PC-9 (cell line): Measurements from ENCODE around the gene ROBO2. TPM values are rescaled to one million over a fixed set of nuclear protein-coding genes. Genes with fewer than 3 reads are reported as not detected.

Source experiments
- BruUV-seq: library from RNA; stranded (reverse); fragments of 400-500 nt; replicated peaks from 2 replicates; lab custom pipeline; 2021; lab: Mats Ljungman, UMichigan
- CTCF ChIA-PET: fragments of 300-600 bp; sonication (Branson Sonifier 250); formaldehyde crosslinking; loops from one replicate; lab custom pipeline; 2022; ENCODE audit warnings: antibody characterized with exemption; lab: Charles Lee
- POLR2A ChIA-PET: fragments of 300-600 bp; sonication (Branson Sonifier 250); formaldehyde crosslinking; loops from one replicate; lab custom pipeline; 2022; ENCODE audit warnings: antibody characterized with exemption; ENCODE audit not compliant: unreplicated experiment; lab: Charles Lee
- DNase-seq, 2 experiments: peaks; one replicate each; pipeline versions ENCODE4 v3.0.0 to v3.0.0-alpha.2; 2015 to 2022; ENCODE audit warnings: mixed read lengths in 1 of 2
- H2AFZ ChIP-seq: fragments of 200-600 bp; sonication (generic); 2 replicates; pipeline ENCODE4 v1.8.1; 2017; ENCODE audit warnings: antibody characterized with exemption
- H3F3A ChIP-seq: fragments of 200-600 bp; sonication (generic); 2 replicates; pipeline ENCODE4 v1.8.1; 2017; ENCODE audit warnings: antibody characterized with exemption, mild to moderate bottlenecking, low read depth; ENCODE audit not compliant: insufficient read depth
- H3K27ac ChIP-seq: fragments of 200-600 bp; sonication (generic); 2 replicates; pipeline ENCODE4 v1.6.1; 2016; ENCODE audit warnings: mixed run types
- H3K27me3 ChIP-seq: fragments of 200-600 bp; sonication (generic); 2 replicates; pipeline ENCODE4 v1.6.1; 2016; ENCODE audit warnings: low read depth, mixed run types; ENCODE audit not compliant: insufficient read depth
- H3K36me3 ChIP-seq: fragments of 200-600 bp; sonication (generic); 2 replicates; pipeline ENCODE4 v1.6.1; 2016; ENCODE audit warnings: low read depth, mixed run types
- H3K4me1 ChIP-seq: fragments of 200-600 bp; sonication (generic); replicated peaks from 2 replicates; pipeline ENCODE4 v1.6.1; 2016; ENCODE audit warnings: mixed run types; ENCODE audit not compliant: insufficient read depth
- H3K4me2 ChIP-seq: fragments of 200-600 bp; sonication (generic); 2 replicates; pipeline ENCODE4 v1.6.1; 2017; ENCODE audit warnings: mixed run types
- H3K4me3 ChIP-seq: fragments of 200-600 bp; sonication (generic); 2 replicates; pipeline ENCODE4 v1.6.1; 2016; ENCODE audit warnings: mixed run types
- H3K79me2 ChIP-seq: fragments of 200-600 bp; sonication (generic); 2 replicates; pipeline ENCODE4 v1.6.1; 2017; ENCODE audit warnings: low read depth, mixed run types
- H3K9me2 ChIP-seq: fragments of 200-600 bp; sonication (generic); 2 replicates; pipeline ENCODE4 v1.8.1; 2017; ENCODE audit warnings: mild to moderate bottlenecking; ENCODE audit not compliant: insufficient read depth
- H3K9me3 ChIP-seq: fragments of 200-600 bp; sonication (generic); 2 replicates; pipeline ENCODE4 v1.8.1; 2016; ENCODE audit warnings: low read depth; ENCODE audit not compliant: insufficient read depth
- H4K20me1 ChIP-seq: fragments of 200-600 bp; sonication (generic); 2 replicates; pipeline ENCODE4 v1.8.1; 2017; ENCODE audit not compliant: insufficient read depth
- CTCF ChIP-seq: fragments of 200-600 bp; sonication (generic); conservative IDR thresholded peaks from 2 replicates; pipeline ENCODE4 v1.6.1; 2017; ENCODE audit warnings: mixed run types, antibody characterized with exemption, mild to moderate bottlenecking, moderate library complexity
- EZH2 ChIP-seq: fragments of 200-600 bp; sonication (generic); IDR thresholded peaks from 2 replicates; pipeline ENCODE4 v1.8.0; 2017; ENCODE audit warnings: antibody characterized with exemption, low read depth
- intact Hi-C: fragments of 100-400 bp; cut with micrococcal nuclease; formaldehyde crosslinking; loops from one replicate; pipeline ENCODE4 v1.10.0; 2022; ENCODE audit not compliant: unreplicated experiment
- total RNA-seq: library from RNA; stranded (reverse); gene quantifications from 2 replicates; pipeline ENCODE4 v1.2.3, GENCODE V29; 2021

The ROBO2 gene
- total RNA-seq, 1 experiment from 2014 or later: 0.39 TPM

- Histone ChIP-seq H4K20me1 (no peaks in the 10 kb centered on the region), H3K36me3 (no peaks in the 10 kb centered on the region), H3K4me1 (no peaks in the 10 kb centered on the region), H3K27ac (no peak overlapping the region), H3K79me2 (no peaks in the 10 kb centered on the region), H3K9me3 (no peaks in the 10 kb centered on the region), H3K27me3 (no peaks in the 10 kb centered on the region), H2AFZ (no peak overlapping the region), H3K4me2 (no peak overlapping the region), H3F3A (no peaks in the 10 kb centered on the region), H3K4me3 (no peak overlapping the region), H3K9me2 (no peaks in the 10 kb centered on the region)
- BruUV-seq: no TSS peak
- ChIA-PET CTCF (no interaction called here), POLR2A (no interaction called here)
- no peak for DNase-seq
- TF ChIP-seq EZH2 (no peak), CTCF (no peak)
- intact Hi-C loops: loop anchor here (5.0 kb wide), 1 partner anchor 40 kb away; no protein-coding TSS in a partner anchor
Observed at GRCh38 chr3:77372018-77372417, 332.1 kb downstream of the ROBO2 start.

- Histone ChIP-seq H3K27ac (no peak overlapping the region), H2AFZ (no peak overlapping the region), H3K9me3 (no peaks in the 10 kb centered on the region), H3K4me3 (no peak overlapping the region), H3F3A (no peaks in the 10 kb centered on the region), H3K36me3 (no peaks in the 10 kb centered on the region), H3K4me2 (no peak overlapping the region), H3K4me1 (no peaks in the 10 kb centered on the region), H3K9me2 (no peaks in the 10 kb centered on the region), H3K27me3 (no peaks in the 10 kb centered on the region), H3K79me2 (no peaks in the 10 kb centered on the region), H4K20me1 (no peaks in the 10 kb centered on the region)
- no peak for DNase-seq
- intact Hi-C loops: loop anchor here (5.0 kb wide), 1 partner anchor 40 kb away; no protein-coding TSS in a partner anchor
- ChIA-PET CTCF (no interaction called here), POLR2A (no interaction called here)
- BruUV-seq: no TSS peak
- TF ChIP-seq CTCF (no peak), EZH2 (no peak)
Observed at GRCh38 chr3:77372634-77373346, 332.9 kb downstream of the ROBO2 start.

GRCh38 chr3:77373619-77374018 is 333.7 kb downstream of the ROBO2 start:
- Histone ChIP-seq H3K4me3 (no peak overlapping the region), H3K27me3 (no peaks in the 10 kb centered on the region), H3K9me3 (no peaks in the 10 kb centered on the region), H3K79me2 (no peaks in the 10 kb centered on the region), H3K4me1 (no peaks in the 10 kb centered on the region), H3K4me2 (no peak overlapping the region), H3F3A (no peaks in the 10 kb centered on the region), H3K27ac (no peak overlapping the region), H3K36me3 (no peaks in the 10 kb centered on the region), H4K20me1 (no peaks in the 10 kb centered on the region), H2AFZ (no peak overlapping the region), H3K9me2 (no peaks in the 10 kb centered on the region)
- TF ChIP-seq EZH2: no peak
- no peak for TF ChIP-seq CTCF
- no peak for DNase-seq
- intact Hi-C loops: loop anchor here (5.0 kb wide), 1 partner anchor 39 kb away; no protein-coding TSS in a partner anchor
- POLR2A ChIA-PET: no interaction called here
- CTCF ChIA-PET: no interaction called here
- BruUV-seq: no TSS peak
